Renal cortex interstitium (tissue), 11 donors: ENCODE results near the gene TBC1D22A. TPM values are rescaled to one million over a fixed set of nuclear protein-coding genes. Genes with fewer than 3 reads are reported as not detected.
"Not testable (repeated sequence)": the region's sequence is repeated elsewhere in the genome, so short reads cannot be mapped to it uniquely, and the experiment has no call there.

Experiments used
- DNase-seq, 11 donors: peaks; one replicate each; pipeline ENCODE4 v3.0.0-alpha.2; 2013; ENCODE audit warnings: low read depth in 9 of 11, low spot score in 4 of 11; ENCODE audit errors: extremely low read depth in 1 of 11
- polyA plus RNA-seq, 3 donors: library from polyadenylated mRNA; unstranded; fragments of 120-200 nt; gene quantifications; one replicate each; pipeline ENCODE4 v1.2.1, GENCODE V29; 2013; ENCODE audit not compliant: insufficient read length in 3 of 3

TBC1D22A gene
- polyA plus RNA-seq, 3 donors, result 16.1 to 19.0 (median 19.0) TPM

DNA sequence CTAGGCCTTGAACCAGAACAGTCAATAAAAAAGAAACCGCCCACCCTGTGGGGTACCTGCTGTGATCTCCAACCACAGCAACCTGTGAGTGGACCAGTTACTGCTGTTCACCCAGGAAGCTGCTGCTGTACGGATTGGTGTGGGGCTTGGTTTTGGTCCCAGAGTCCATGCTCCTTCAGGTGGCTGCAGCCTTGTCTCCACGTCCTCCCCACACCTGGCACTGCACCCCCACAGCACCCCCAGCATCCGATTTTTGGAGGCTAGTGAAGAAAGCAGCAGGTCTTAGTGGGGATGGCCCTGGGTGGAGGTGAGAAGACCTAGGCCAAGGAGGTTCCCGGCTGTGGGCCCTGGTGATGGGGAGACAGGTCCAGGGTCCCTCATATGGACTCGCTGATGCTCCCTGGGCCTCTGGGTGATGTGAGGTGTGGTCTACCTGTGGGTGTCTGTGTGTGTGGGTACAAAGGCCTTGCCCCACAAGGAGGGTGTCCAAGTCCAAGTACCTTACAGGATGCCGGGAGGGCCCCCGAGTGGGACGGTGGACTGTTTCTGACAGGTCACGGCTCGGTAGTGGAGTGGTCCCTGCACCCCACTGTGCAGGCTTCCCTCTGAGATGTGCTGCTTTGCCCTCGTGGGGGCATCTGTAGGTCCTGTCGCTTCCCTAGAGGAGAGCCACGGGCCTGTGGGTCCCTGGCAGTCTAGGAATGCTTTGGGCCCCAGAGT lies 283.4 kb downstream of the TBC1D22A start:
- DNase-seq, result no peak

DNA sequence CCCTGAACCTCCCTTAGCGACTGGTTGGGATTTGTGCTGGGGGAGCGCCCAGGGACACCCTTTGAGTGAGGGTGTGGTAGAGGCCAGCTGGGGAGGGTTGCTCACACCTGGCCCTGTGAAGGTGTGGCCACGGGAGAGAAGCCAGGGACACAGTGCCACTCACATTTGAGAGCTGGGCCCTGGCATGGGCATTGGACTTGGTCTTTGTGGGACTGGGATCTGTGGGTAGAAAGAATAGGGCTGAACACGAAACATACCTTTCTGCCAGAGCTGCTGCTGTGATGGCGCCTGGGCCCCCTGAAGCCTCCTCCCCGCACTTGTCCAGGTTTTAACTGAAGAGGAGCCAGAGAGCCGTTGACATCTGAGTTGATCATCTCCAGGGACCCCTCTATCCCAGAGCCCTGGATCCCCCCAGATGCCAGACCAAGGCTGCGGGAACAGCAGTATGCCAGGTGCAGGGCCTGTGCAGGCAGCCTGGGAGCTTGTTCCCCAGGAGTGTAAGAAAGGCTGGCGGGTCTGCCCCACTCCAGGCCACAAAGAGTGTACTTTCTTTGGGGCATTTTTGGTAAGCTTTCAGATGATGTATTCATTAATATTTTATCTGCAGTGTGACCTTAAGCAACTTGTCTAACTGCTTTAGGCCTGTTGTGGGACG lies 284.1 kb downstream of the TBC1D22A start:
- DNase-seq, result no peak

DNA sequence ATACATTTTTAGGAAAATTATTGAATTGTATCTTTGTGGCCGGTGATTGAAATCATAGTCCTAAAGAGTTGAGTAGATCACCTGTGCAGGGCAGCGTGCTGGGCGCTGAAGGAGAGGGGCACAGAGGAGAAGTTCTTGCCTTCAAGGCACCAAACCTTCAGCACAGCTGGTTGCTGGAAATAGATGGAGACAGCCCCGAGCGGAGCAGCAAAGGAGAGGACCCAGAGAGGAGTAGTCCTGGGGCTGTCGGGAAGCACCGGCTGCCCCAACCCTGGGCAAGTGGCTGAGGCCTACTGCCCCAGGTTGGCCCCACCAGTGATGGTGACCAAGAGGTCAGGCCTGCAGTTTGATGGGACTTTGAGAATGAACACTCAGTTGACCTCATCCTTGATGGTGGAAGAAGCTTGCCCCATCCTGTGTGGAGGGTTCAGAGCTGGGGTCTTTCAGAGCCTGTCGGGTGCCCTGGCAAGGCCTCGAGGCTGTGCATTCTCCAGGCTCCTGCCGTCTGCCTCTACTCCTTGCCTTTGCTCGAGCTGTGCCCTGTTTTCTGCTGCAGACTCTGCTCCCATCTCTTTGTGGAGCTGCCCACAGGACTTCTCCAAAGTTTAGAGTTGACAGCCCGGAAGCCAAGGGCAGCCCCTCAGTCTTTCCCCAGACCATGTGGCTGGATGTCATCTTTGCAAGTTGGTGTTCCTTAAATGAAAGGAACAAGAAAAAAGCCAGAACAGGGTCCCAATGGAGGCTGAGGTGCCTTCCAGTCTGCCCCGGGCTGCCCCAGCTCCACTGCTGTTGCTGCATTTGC lies 285.1 kb downstream of the TBC1D22A start:
- no peak for DNase-seq

DNA sequence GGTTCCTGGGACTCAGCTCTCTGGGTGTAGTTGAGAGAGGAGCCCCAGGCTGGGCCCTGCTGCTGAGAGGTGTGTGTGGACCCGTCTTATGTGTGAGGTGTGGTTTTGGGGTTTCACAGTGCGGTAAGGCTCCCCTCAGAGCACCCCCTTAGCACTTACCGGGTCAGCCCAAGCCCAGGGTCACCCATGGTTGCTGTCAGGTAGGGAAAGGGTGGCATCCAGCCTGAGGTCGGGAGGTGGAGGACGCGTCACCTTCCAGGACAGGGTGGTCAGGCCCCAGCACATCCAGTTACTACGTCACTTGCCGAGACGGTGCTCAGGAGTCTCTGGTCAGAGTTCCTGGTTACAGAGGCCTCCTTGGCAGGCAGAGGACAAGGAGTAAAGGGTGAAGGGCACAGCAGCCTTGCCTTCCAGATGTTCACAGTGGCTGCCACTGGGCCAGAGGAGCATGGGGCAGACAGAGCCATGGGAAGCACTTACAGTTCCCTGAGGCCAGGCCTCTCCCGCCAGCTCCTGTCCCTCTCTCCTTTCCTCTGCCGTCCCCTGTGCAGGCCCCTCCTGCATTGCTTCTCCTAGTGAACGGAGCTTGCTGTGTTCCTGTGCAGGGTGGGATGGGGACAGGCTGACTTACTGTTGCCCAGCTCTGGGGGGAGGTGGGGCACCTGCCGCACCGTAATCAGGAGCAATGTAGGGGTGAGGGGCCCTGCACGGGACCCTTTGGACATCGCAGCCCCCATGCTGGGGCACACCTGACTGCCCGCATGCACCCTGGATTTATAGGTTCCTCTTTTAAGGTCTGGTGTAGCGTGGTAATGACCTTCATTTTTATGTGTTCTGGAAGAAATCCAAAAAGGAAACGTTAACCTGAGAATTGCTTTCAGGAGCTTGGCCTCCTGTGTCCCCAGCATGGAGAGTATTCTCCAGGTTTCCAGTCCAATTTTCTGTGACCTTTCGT lies 285.9 kb downstream of the TBC1D22A start:
- no peak for DNase-seq

DNA sequence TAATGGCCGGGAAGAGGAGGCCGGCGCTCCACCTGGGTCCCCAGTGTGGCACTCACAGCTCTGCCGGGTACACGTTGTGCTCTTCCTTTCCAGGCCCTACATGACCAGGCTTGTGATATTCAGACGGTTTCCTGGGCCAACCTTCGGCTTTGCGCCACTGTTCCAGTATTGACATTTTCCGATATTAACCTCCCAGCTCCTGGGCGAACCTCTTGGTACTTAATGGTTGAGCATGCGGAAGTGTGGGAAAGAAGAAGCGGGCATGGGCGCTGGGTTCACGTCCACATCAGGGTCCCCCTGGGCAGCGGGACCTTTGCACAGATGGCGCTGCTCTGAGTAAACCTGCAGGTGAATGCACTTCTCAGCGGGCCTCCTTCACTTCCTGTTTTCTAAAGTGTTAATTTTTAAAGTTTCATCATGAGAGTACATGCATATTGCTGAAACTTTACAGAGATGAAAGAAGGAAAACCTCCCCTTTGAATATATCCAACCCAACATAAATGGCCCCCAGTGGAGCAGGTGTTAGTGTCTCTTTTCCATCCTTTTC lies 286.7 kb downstream of the TBC1D22A start:
- DNase-seq, result no peak

DNA sequence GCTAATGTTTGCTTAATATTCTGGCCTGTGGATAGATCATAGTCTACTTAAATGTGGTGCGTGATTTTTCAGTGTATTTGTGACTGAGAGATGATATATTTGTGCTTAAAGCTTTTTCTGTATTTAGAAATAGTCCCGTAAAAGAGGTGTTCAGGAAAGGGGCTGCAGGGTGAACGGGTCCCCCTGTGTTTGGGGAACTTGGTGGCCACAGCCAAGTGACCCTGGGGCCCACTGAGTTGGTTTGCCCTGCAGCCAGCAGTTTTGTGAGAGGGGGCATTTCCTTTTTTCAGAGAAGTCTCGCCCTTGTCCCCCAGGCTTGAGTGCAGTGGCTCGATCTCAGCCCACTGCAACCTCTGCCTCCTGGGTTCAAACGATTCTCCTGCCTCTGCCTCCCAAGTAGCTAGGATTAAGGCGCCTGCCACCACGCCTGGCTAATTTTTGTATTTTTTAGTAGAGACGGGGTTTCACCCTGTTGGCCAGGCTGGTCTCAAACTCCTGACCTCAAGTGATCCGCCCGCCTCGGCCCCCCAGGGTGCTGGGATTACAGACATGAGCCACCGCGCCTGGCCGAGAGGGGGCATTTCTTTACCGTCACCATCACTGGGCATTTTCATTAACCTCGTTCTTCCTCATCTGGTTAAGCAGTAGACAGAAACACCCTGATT lies 287.4 kb downstream of the TBC1D22A start:
- DNase-seq, result not testable (repeated sequence)

DNA sequence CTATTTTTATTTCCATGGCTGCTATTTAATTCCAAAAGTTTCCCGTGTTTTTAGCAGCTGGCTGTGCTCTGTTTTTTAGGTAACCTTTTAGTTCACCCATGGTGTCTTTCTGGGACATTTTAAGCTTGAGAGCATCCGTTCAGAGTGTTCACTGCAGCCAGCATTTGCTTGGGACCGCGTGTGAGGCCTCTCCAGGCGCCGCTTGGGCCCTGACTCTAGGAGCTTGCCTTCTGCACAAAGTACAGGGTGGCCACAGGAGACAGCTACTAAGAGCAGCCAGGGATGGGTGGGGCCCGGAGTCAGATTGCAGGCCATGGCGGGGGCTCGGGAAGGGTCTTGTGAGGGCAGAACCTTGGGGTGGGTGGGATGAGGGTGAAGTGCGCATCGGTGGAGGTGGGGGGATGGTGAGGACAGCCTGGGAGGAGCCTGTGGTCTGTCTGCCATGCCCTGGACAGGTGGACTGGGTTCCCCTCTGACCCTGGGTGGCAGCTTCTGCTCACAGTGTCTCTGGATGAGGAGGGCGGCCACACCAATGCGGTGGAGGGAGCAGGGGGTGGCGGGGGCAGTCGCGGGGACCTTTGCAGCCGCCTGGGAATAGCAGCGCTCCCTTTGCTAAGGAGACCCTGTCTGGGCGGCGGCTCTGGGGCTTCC lies 288.1 kb downstream of the TBC1D22A start:
- DNase-seq, result no peak

DNA sequence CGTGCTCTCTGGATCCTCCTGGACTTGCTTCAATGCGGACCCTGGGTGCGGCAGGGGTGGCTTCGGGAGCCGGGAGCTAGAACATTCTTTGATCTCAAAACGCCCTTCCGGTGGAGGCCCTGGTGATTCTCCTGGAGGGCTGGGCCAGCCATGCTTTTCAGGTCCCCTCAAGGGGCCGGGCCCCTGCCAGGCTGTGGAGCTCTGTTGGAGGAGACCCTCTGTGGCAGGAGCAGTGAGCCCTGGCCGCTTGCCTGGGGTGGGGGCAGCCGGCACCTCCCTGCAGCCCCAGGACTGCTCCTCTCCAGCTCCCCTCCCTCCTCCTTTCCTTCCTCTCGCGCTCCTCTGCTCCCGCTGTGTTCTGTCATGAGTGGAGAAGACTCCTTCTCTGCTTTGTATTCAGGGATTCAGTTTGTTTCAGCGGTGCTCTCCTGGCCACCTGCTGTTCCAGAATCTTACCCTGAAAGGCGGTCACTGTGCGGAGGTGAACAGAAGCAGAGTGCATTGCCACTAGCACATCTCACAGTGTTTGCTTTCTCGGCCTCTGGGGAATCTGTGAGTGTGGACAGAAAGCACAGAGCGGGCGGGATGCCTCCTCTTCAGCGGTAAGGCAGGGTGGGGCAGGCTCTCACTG lies 289.1 kb downstream of the TBC1D22A start:
- no peak for DNase-seq

DNA sequence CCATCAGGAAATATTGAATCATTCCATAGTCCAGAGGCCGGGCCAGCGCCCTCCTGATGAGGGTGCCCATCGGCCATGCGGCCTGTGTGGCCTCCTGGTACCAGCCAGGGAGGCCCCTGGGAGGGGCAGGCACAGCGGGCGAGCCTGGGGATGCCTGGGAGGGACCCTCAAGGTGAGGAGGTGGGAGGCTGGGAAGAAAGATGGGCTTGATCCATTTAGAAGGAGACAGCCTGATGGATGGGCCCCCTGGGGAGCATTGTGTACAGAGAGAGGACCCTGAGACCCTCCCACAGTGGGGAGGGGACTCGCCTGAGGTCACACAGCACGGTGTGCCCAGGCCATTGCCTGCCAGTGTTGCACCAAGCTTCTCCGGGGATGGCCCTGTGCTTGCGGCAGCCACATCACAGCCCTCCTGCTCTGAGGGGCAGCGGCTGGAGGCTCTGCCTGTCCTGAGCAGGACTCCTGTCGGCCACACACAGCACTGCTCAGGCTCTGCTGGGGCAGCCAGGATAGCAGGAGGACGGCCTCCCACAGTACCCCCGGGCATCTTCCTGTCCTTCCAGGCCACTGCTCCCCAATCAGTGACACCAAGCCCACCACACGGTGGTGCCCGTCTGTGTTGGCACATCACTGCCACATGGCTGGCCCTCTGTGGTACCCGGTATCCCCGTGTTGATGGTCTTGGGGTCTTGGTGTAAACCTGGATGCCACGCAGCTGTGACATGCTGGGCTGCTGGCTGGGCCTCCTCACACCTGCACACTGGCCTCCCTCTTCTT lies 290.0 kb downstream of the TBC1D22A start:
- DNase-seq, result no peak

DNA sequence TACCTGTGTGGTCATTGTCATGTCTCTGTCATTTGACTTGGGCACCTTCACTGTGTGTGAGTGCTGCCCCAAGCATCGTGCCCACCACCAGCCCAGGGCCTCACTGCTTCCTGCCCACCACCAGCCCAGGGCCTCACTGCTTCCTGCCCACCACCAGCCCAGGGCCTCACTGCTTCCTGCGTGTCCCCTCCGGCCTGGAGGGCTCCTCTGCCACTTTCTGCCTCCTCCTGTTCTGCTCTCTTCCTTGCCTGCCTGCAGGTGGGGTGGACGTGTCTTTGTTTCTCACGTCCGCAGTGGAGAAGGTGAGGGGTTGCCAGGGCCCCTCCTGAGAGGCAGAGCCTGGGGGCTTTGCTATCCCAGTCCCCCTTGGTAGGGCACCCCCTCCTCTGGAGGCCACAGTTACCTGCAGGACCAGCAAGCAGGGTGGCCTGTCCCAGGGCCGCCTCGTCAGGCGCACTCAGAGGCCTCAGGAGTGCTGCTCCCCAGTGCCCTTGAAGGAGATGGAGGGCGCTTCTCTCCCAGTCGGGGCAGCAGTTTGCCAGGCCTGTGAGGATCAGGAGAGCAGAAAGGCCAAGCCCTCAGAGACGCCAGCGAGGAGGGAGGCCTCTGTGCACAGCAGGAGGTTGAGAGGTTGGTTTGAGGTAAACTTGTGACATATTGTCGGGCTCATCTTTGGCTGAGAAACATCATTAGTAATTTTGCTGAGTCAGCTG lies 290.7 kb downstream of the TBC1D22A start:
- DNase-seq, result no peak

DNA sequence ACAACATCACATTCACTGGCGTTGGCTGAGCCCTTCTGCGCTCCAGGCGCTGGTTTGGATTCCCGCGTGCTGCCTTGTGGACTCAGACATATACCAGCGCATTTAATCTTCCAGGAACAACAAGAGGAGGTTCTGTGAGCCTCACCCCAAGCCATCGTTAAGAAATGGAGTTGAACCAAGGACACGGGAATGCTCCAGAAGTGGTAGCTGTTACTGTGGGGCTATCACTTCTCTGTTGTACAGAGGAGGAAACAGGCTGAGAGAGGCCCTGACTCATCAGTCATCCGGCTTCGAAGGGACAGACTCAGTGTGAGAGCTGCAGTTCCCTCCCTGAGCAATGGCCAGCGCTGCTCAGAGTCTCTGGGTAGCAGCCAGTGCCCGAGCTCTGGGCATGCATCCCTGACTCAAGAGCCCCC lies 291.3 kb downstream of the TBC1D22A start:
- DNase-seq, result no peak

DNA sequence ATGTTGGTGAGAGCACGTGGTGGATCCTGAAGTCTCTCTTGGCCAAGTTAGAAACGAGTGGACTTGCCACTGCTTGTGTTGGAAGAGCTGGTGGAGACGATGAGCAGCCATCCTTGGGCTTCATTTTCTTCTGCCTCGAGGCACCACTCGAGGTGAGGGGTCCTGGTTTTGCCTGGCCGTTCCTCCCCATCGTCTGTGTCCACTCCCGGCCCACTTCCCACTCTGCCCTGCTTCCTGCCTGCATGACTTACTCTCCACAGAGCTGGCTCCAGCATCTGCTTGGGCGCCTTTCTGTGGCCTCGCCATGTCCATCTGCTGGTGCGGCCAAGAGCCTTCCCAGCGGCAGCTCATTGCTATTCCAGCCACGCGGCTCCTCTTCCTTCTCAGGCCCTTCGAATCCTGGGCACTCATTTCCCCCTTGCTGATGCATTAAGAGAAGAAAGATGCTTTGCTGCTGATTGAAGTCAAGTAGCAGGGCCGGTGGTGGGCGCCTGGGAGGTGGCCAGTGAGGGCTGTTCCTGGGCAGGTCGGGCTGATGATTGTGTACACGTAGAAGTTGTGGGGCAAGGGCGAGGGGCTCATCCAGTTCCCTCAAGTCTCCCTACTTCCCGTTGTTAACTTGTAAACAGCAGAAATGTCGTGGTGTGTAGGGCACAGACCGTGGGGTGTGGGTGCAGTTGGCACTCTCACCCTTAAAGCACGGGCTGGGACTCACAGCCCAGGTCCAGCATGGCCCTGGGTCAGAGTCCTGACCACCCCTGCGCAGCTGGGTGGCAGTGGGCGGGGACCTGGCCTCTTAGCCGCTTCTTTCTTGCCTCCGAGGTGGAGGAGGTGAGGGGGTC lies 292.0 kb downstream of the TBC1D22A start:
- no peak for DNase-seq

DNA sequence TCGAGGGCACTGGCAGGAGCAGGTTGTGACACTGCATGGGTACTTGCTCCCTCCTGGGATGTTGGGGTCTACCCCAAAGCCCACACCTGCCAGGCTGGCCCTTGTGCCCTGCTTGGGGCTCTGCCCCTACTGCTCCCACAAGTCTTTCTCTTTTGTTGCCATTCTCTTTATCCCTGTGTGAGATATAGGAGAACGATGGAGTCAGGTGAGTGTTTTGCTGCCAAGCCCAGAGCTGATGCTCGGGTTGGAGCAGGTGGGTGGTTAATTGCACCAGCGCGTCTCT lies 292.6 kb downstream of the TBC1D22A start:
- no peak for DNase-seq

DNA sequence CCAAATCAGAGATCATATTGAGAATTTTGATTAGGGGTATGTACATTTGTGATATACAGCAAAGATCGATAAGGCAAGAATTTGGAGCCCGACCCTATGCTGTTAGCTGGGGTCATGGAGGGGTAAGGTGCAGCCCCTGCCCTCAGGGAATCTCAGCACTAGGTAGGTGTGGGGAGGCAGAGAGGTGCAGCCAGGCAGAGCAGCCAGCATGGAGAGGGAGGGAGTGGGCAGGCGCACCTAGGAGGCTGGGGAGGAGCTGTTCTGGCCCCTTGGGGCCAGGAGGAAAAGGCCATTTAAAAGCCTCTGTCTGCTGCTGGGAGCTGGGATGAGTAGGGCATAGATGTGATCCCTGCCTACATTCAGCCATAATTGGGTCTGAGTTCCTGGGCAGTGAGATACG lies 293.0 kb downstream of the TBC1D22A start:
- no peak for DNase-seq

DNA sequence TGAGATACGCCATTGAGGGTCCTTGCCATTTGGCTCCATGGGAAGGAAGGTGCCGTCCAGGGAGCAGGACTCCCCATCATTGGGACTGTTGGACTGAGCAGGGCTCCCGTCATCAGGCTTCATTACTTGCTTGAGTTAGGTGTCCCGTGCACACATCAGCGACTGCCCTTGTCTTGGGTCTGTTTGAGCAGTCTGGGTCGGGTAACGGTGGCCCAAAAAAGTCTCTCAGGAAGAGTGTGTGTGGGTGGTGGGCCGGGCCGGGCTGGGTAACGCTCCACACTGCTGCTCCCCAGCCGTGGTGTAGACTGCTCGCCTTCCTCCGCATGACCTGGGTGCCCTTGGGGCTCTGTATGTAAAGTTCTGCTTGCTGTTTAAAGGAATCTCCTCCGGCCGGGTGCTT lies 293.5 kb downstream of the TBC1D22A start:
- DNase-seq, result no peak
